ENCODE results near the gene PSMA5. TPM values are rescaled to one million over a fixed set of nuclear protein-coding genes. Genes with fewer than 3 reads are reported as not detected.

The PSMA5 gene
- total RNA-seq, 4 donors from 2014 or later, result 15.1 to 46.0 (median 30.3) TPM

- no peak for TF ChIP-seq CTCF (IDR thresholded peaks at IDR 0.05; ENCODE audit: low read depth)
Measured at GRCh38 chr1:109369167-109369746, 57.0 kb downstream of the PSMA5 start.

- no peak for TF ChIP-seq CTCF (IDR thresholded peaks at IDR 0.05; ENCODE audit: low read depth)
Measured at GRCh38 chr1:109368464-109368863, 57.8 kb downstream of the PSMA5 start.

- TF ChIP-seq CTCF (IDR thresholded peaks at IDR 0.05; ENCODE audit: low read depth), result no peak
Measured at GRCh38 chr1:109367626-109368025, 58.6 kb downstream of the PSMA5 start.

- no peak for TF ChIP-seq CTCF (IDR thresholded peaks at IDR 0.05; ENCODE audit: low read depth)
Measured at GRCh38 chr1:109365642-109366204, 60.5 kb downstream of the PSMA5 start.

- TF ChIP-seq CTCF (IDR thresholded peaks at IDR 0.05; ENCODE audit: low read depth), result no peak
Measured at GRCh38 chr1:109361649-109362048, 64.6 kb downstream of the PSMA5 start.

- TF ChIP-seq CTCF (IDR thresholded peaks at IDR 0.05; ENCODE audit: low read depth), result no peak
Measured at GRCh38 chr1:109361069-109361468, 65.2 kb downstream of the PSMA5 start.

GRCh38 chr1:109357616-109358015, 68.6 kb downstream of the PSMA5 start:
- no peak for TF ChIP-seq CTCF (IDR thresholded peaks at IDR 0.05; ENCODE audit: low read depth)

Data from subcutaneous adipose tissue (tissue), 4 donors.